HEK293 (cell line): ENCODE results near the gene DZIP1L.

Experiments used
- REPIN1 ChIP-seq: fragments of 450-650 bp; formaldehyde crosslinking; IDR thresholded peaks from 2 replicates; pipeline ENCODE4 v1.5.1; 2017; ENCODE audit warnings: missing biosample characterization, missing genetic modification characterization, low read depth
- SP2 ChIP-seq: fragments of 450-650 bp; formaldehyde crosslinking; IDR thresholded peaks from 2 replicates; pipeline ENCODE4 v1.5.1; 2016; ENCODE audit warnings: missing biosample characterization, missing genetic modification characterization
- ZBTB21 ChIP-seq: fragments of 450-650 bp; formaldehyde crosslinking; IDR thresholded peaks from 2 replicates; pipeline ENCODE4 v1.5.1; 2017; ENCODE audit warnings: missing biosample characterization, missing genetic modification characterization
- ZFP37 ChIP-seq: fragments of 450-650 bp; formaldehyde crosslinking; IDR thresholded peaks from 2 replicates; pipeline ENCODE4 v1.5.1; 2016; ENCODE audit warnings: missing biosample characterization, missing genetic modification characterization
- ZNF558 ChIP-seq: fragments of 450-650 bp; formaldehyde crosslinking; IDR thresholded peaks from 2 replicates; pipeline ENCODE4 v1.5.1; 2016; ENCODE audit warnings: missing biosample characterization, missing genetic modification characterization
- TF ChIP-seq, protein P1 (sequence below): fragments of 450-650 bp; formaldehyde crosslinking; IDR thresholded peaks from 2 replicates; pipeline ENCODE4 v1.5.1; 2016; ENCODE audit warnings: missing biosample characterization, missing genetic modification characterization

DNA sequence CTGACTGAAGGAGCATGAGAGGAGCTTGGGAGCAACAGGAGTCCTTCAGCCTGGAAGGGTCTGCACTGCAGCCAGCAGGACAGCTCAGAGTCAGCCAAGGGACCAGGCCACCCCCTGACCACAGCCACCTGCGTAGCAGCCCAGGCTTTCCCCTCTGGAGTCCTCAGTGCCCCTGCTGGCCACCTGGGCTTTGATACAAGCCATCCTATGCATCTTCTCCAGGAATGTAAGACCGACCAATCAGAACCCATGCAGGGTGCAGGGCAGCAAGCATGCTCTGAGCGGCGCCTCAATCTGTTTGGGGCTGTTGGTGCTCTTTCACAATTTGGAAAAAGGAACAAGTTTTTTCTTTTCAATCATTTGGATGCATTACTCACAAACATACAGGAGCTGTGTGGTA, 52.0 kb downstream of the DZIP1L start:
- no peak for TF ChIP-seq ZFP37 (tag by site-specific recombination)
- no peak for TF ChIP-seq SP2 (tag by site-specific recombination)
- TF ChIP-seq, protein P1, sequence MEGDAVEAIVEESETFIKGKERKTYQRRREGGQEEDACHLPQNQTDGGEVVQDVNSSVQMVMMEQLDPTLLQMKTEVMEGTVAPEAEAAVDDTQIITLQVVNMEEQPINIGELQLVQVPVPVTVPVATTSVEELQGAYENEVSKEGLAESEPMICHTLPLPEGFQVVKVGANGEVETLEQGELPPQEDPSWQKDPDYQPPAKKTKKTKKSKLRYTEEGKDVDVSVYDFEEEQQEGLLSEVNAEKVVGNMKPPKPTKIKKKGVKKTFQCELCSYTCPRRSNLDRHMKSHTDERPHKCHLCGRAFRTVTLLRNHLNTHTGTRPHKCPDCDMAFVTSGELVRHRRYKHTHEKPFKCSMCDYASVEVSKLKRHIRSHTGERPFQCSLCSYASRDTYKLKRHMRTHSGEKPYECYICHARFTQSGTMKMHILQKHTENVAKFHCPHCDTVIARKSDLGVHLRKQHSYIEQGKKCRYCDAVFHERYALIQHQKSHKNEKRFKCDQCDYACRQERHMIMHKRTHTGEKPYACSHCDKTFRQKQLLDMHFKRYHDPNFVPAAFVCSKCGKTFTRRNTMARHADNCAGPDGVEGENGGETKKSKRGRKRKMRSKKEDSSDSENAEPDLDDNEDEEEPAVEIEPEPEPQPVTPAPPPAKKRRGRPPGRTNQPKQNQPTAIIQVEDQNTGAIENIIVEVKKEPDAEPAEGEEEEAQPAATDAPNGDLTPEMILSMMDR (tag by site-specific recombination): no peak
- TF ChIP-seq ZNF558: no peak
- no peak for TF ChIP-seq ZBTB21 (tag by site-specific recombination)
- TF ChIP-seq REPIN1 (tag by site-specific recombination): no peak
